UCSD-AML1 (cell line): Measurements from ENCODE around the gene ELAVL3.
"Not testable (repeated sequence)": the region's sequence is repeated elsewhere in the genome, so short reads cannot be mapped to it uniquely, and the experiment has no call there.

Experiments
- DNase-seq: peaks from one replicate; lab custom pipeline; 2025; ENCODE audit not compliant: unreplicated experiment; lab: John Stamatoyannopoulos, UW

Gene ELAVL3

GRCh38 chr19:11460207-11460606 is 20.6 kb downstream of the ELAVL3 start:
- DNase-seq = no peak

DNA sequence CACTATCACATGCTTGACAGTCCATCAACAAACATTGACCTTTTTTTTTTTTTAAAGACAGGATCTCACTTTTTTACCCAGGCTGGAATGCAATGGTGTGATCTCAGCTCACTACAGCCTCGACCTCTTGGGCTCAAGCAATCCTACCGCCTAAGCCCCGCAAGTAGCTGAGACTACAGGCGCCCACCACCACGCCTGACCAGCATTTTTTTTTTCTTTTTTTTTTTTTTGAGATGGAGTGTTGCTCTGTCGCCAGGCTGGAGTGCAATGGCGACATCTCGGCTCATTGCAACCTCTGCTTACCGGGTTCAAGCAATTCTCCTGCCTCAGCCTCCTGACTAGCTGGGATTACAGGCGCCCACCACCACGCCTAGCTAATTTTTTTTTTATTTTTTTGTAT is 21.9 kb downstream of the ELAVL3 start:
- not testable (repeated sequence) for DNase-seq

GRCh38 chr19:11458236-11458900 is 22.5 kb downstream of the ELAVL3 start:
- no peak for DNase-seq

GRCh38 chr19:11457831-11458230 is 23.0 kb downstream of the ELAVL3 start:
- no peak for DNase-seq

DNA sequence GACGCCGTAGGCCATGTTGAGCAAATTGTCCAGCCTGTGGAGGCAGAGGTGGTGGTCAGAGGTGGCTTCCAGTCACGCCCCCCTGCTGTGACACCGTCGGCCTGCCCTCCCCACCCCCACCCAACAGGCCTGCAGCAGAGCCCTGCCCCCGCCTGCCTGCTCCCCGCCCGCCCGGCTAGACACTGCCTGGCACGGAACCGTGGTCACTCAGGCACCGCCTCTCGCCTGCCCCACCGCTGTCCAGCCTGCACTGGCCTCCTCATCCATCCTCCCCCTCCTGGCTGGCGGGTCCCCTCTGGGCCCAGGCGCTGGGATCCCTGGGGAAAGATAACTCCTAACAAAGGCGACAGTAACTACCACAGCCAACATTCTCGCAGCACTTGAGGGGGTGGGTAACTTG is 23.7 kb downstream of the ELAVL3 start:
- no peak for DNase-seq

DNA sequence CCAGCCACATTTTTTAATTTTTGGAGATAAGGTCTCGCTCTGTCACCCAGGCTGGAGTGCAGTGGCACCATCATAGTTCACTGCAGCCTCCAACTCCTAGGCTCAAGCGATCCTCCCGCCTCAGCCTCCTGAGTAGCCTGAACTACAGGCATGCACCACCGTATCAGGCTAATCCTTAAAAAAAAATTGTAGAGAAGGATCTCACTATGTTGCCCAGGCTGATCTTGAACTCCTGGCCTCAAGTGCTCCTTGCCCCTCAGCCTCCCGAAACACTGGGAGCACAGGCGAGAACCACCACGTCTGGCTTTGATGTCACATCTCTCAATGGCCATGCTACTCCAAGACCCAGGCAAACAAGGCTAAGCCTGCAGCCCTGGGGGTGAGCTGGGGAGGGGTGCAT is 24.2 kb downstream of the ELAVL3 start:
- DNase-seq = no peak

DNA sequence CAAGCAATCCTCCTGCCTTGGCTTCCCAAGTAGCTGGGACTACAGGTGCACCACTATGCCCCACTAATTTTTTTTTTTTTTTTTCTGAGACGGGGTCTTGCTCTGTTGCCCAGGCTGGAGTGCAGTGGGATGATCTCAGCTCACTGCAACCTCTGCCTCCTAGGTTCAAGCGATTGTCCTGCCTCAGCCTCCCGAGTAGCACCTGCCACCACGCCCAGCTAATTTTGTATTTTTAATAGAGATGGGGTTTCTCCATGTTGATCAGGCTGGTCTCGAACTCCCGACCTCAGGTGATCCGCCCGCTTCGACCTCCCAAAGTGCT is 25.7 kb downstream of the ELAVL3 start:
- DNase-seq = not testable (repeated sequence)

DNA sequence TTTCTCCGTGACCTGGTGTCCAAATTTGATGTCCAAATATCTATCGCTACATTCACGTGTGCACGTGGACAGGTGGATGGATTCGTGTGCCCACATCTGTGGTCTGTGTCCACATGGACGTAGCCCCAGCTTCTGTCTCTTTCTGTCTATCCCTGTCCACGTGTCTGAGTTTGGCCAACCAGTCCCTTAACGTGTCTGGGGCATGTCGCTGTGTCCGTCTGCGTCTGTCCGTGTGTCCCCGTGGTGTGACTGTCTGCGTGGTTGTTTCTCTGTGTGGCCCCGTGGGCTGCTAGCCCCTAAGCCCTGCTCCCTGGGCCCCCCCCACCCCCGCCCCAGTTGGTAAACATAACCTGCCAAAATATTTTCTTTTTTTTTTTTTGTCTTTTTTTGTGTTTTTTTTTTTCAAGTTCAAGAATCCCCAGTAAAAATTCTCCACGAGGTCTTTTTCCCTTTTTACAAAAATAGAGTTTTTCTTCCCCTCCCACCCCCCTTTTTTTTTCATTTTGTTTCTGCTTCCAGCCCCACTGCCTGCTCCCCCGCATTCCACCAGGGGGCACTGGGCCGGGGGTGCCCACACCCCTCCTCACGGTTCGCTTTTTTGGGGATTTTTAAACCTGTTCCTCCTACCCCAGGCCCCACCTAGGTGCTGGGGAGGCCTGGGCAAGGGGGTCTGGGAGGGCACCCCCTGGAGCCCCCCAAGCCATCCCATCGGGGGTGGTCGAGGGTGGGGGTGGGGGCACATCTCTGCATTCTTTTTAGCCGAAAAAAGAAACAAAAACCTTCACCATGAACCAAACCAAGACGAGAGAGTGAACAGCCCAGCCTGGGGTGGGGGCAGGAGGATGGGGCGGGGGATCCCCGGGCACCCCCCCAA is 27.1 kb downstream of the ELAVL3 start:
- DNase-seq = no peak

DNA sequence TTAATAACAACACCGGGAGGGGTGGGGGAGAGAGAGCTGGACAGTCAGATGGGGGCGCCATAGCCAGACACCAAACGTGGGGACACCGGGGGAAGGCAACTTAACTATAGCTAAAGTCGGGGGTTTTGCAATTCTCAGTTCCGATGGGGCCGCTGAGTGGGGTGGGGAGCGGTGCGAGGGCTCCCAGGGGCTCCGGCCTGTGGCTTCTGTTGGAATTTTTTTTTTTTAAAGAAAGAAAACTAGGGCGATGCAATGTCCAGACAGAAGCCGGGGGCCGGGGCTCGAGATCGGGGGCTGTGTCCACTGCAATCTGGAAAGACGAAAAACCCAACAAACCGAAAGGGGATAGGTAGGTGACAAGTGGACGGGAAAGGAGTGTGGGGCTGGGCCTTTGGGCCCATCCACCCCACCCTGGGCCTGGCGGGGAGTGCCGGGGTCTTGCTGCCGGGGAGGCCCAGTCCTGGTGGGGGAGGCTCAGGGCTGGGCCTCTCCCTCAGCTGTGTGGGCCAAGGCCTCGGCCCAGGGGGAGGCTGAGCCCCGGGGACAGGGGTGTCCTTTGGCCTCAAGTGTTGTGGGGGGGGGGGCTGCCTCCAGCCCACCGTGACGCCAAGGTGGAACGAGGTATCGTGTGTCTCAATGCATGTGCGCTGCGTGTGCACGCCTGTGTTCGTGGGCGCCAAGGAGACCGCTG is 28.1 kb downstream of the ELAVL3 start:
- DNase-seq = no peak

DNA sequence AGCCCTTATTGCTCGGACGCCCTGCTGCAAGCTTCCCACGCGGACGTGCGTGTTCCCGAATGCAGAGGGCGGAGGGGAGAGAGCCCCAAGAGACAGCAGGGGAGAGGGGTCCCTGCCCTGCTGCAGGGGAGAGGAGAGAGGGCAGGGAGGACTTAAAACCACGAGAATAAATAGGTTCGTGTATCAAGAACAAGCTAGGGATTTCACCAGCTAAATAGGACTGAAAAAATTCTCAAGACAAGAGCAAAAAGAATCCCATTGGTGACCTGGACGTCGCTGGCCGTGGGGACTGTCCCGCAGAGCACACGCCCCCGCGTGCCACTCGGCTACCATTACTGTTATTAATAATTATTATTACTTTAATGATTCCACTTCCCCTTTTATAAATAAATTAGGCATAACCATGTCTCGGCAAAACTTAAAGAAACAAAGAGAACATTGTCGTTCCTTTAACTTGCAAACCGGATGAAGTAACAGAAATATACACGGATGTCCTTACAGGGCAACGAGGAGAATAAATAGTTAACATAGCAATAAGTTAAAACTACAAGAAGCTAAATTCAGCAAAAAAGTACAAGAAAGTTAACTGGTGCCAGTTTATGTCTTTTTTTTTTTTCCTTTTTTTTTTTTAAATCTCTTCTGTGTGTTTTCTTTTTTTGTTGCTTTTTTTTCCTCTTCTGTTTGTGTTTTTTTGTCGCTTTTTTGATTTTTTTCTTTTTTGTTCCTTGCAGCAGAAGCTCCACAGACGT is 28.8 kb downstream of the ELAVL3 start:
- no peak for DNase-seq

- DNase-seq = no peak
Observed at GRCh38 chr19:11451327-11451870, 29.4 kb downstream of the ELAVL3 start.

DNA sequence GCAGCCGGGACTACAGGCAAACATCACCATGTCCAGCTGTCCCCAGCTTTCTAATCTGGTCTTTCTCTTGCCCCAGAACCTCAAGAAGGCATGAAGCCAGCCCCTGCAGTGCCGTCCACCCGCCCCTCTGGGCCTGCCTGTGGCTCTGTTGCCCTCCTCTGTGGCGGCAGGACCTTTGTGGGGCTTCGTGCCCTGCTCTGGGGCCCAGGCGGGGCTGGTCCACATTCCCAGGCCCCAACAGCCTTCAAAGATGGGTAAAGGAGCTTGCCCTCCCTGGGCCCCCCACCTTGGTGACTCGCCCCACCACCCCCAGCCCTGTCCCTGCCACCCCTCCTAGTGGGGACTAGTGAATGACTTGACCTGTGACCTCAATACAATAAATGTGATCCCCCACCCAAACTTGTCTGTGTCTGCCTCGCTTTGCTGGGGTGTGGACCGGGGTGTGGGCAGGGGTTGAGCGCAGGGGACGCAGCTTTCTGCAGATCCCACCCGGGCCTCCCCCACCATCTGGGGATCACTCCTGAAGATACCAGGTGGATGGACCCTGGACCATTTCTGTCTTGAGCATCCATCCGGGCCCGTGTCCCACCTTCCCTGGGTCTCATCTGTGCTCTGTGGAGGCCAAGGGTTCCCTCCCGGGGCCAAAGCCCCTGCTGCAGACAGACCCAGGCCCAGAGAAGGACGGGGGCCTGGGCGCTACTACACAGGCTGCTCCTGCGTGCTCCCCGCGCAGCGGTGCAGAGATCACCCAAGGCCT is 30.1 kb downstream of the ELAVL3 start:
- no peak for DNase-seq

GRCh38 chr19:11448923-11449554 is 31.8 kb downstream of the ELAVL3 start:
- DNase-seq = no peak

- no peak for DNase-seq
Observed at GRCh38 chr19:11448410-11448809, 32.4 kb downstream of the ELAVL3 start.

DNA sequence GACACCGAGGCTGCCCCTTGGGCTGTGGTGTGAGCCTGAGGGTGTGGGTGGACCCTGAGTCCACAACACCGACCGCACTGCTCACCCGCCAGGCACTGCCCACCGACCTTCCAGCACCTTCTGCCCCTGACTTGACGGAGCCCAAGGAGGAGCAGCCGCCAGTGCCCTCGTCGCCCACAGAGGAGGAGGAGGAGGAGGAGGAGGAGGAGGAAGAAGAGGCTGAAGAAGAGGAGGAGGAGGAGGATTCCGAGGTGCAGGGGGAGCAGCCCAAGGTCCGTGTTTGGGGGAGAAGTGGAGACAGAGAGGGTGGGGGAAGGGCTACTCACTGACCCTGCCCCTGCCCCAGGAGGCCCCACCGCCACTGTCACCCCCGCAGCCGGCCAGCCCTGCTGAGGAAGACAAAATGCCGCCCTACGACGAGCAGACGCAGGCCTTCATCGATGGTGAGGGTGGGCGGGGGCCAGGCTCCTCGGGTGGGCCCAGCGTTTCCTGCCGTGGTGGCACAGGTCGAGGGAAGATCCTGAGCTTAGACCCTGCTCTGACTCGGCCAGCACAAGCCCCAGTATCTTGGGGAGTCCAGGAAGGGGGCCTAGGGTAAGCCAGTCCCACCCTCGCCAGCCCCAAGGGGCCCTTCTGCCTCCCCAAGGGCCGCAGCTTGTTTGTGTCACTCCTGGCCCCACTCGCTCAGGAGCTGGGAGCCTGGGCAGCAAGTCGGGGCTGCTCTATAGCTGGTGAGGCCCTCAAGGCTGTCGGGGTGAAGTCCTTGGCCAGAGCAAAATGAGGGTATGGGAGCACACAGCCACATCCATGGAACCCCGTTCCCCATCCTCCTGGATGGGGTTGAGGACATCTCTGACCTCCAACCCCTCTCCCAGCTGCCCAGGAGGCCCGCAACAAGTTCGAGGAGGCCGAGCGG is 33.2 kb downstream of the ELAVL3 start:
- no peak for DNase-seq

DNA sequence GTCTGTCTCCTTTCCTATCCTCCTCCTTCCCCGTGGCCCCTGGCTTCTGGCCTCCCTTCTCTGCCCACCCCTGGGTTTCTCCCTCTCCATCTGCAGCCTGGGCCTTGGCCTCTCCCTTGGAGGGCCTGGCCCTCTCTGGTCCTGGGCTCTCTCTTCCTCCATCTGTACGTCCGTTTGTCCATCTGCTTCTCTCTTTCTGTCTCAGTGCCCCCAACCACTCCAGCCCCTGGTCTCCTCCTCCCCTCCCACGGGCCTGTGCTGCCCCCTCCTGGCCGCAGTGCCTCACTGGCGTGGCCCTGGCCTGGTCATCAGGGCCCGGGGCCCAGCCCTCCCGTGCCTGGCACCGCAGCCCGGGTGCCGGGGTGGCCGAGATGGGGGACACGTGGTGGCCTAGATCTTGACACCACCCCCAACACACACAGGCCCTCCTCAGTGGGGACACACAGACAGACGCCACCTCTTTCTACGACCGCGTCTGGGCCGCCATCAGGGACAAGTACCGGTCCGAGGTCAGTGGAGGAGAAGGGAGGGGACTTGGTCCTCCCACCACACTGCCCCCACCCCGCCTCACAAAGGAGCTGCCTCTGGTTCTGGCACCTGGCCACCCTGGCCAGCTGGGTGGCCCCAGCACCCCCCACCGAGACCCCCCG is 34.1 kb downstream of the ELAVL3 start:
- DNase-seq = peak; percentile 46

DNA sequence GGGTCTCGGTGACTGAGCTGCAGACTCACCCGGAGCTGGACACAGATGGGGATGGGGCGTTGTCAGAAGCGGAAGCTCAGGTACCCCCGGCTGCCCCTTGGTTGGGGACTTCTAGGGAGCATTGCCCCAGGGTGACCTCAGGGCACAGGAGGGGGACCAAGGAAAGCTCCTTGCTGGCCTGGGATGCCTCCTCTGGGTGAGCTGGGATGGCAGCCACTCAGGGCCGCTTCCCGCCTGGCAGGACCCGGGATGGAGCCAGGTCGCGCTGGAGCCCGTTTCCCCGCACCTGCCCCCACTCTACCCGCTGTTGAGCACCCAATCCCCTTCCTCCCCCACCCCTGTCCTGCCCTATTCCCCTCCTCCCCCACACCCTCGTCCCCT is 34.6 kb downstream of the ELAVL3 start:
- DNase-seq = no peak

GRCh38 chr19:11445141-11445540 is 35.7 kb downstream of the ELAVL3 start:
- DNase-seq = no peak
